Dedifferentiated amniotic fluid mesenchymal stem cell (primary cell): ENCODE results near the gene CCNC.

ENCODE experiments used
- DNase-seq: peaks from one replicate; pipeline ENCODE4 v3.0.0-alpha.2; 2016; ENCODE audit errors: extremely low spot score

The CCNC gene, protein sequence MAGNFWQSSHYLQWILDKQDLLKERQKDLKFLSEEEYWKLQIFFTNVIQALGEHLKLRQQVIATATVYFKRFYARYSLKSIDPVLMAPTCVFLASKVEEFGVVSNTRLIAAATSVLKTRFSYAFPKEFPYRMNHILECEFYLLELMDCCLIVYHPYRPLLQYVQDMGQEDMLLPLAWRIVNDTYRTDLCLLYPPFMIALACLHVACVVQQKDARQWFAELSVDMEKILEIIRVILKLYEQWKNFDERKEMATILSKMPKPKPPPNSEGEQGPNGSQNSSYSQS

DNA sequence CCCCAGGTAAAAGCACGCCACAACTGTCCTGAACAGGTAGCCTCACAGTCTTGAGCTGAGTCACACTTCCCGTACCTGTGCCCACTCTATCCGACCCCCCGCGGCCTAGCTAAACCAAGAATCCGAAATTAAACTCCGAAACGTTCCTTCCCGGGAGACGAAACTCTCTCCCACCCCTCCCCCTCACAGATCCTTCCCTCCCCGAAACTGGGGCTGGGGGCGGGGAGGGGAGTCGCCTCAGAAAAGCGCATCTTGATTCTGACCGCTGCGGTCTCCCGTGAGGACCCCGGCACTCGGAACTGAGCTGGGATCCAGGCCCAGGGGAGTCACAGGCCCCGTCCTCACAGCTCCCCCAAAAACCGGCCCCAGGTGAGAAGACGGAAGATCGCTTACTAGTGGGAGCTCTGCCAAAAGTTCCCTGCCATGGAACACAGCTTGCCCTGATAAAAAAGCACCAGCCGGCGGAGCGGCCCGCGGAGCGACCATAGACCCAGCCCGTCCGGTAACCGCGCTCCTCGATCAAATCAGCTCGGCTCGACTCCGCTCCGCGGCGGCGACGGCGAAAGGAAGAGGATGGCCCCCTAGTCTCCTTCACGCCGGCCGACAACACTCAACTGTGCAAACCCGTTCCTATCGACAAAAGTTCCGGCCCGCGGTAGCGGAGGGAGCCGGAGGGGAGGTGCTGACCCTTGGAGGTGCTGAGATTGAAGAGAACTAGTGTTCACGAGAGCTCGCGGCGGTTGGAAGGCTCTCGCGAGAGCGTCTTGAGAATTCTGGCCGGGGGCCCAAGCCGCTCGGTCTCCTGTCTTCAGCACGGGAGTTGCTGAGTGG is at the start of gene CCNC:
Gene CCNC (minus strand): TSS at position 558 of the 831 bp plus-strand sequence. CDS start 133 bp downstream, at position 425.
- DNase-seq: peak; percentile 96

- DNase-seq: no peak
These were observed 48.7 kb upstream of the CCNC start for GRCh38 chr6:99617131-99617530.

DNA sequence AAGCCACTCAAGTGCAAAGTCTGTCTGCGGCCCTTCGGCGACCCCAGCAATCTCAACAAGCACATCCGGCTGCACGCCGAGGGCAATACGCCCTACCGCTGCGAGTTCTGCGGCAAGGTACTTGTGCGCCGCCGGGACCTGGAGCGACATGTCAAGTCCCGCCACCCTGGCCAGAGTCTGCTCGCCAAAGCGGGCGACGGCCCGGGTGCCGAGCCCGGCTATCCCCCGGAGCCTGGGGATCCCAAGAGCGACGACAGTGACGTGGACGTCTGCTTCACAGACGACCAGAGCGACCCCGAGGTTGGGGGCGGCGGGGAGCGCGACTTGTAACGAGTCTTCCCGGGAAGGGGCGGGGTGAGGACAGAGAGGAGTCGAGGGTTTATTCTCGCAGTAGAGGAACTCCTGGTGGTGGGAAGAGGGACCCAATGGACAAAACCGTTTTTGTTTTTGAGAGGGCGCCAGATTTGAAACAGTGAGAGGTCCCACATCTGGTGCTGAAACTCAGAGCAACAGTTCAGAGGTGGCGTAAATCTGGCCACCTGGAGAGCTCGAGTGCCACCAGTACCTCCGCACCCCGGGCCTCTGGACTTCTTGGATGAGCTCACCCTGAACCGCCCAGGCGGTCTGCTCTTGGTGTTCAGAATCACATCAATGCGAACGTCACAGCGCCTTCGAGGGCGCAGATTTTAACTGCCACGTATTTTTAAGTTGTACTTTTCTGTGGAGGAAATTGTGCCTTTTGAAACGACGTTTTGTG is 46.1 kb upstream of the CCNC start:
- no peak for DNase-seq

GRCh38 chr6:99613705-99614429 is 45.4 kb upstream of the CCNC start:
- DNase-seq: no peak

DNA sequence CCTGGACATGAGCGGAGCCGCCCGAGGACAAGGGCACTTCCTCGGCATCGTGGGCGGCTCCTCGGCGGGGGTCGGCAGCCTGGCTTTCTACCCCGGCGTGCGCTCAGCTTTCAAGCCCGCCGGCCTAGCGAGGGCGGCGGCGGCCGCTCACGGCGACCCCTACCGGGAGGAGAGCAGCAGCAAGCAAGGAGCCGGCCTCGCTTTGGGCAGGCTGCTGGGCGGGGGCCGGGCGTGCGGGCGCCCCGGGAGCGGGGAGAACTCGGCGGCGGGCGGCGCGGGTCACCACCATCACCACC is 44.9 kb upstream of the CCNC start:
- no peak for DNase-seq

DNA sequence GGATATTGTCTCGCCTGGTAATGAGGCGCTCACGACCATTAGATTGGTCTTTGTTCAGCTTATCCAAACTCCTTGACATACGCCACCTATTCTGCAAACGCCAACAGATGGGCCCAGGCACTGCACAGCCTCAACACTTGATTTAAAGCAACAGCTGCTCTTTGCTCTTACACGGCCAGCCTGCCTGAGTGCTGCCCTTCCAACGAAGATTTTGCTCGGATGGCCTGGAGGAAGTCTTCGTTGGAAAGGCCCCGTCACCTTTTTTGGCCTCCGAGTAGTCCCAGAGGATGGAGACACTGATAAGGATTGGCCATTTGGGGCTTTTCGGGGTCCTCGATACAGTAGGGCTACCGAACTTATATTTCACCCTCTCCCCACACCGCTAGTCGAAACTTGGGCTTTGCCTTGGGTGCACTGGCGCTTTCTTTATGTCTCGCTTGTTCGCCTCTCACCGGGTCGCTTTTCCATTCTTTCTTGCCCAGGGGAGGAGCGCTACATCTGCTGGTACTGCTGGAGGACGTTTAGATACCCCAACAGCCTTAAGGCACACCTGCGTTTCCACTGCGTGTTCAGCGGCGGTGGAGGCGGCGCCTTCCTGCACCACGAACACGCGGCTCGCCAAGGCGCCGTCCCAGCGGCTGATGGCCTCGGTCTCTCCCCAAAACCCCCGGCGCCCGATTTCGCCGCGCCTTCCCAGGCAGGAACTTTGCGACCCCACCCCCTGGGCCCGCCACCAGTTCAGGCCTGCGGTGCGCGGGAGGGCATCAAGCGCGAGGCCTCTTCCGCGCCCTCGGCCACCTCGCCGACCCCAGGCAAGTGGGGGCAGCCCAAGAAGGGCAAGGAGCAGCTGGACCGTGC is 44.3 kb upstream of the CCNC start:
- DNase-seq: no peak

- no peak for DNase-seq
These were observed 42.7 kb upstream of the CCNC start for GRCh38 chr6:99611148-99611547.

DNA sequence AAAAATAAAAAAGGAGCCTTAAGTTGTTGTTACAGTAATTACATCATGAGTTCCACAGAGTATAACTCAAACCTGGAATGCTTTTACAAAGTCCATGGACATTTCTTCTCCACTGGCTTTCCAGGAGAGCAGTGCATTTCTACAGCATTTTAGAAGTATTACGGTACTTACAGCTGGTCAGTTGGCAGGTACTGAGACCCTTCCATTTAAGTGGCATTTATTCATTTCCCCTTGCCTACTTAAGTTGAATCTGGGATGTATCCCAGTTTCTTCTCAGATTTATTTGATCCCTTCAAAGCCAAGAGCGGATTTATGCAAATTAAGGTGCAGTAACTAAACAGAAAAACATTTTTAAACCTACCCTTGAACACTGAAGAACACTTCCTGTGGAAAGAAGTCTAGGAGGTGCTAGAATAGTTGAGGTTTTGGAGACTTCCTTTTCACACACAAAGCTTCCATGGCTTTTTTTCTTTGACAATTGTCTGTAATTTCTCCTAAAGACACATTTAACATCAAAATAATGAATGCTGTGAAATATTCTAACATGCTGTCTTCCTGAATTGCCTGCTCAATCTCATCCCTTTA is 41.5 kb upstream of the CCNC start:
- no peak for DNase-seq

DNA sequence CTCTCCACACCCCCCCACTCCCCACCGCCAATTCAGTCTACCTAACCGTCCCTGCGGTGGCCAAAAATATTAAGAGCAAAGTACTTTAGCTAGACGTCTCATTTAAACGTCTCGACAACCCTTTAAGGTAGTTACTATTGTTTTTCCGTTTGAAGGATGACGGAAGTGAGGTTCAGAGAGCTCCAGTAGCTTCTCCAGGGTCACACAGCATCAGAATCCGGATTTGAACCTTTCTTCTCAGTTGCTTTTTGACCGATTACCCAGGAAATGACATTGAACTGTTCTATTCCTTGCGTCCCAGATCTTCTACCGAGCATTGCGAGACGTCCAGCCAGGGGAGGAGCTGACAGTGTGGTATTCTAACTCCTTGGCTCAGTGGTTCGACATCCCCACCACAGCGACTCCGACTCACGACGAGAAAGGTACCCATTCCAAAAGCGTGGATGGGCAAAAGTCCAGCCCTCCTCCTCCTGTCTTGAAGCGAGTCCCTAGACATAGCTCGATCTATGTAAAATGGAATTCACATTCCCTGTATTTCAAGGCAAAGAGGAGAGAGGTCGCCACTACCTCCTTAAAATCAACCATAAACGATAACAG is 40.5 kb upstream of the CCNC start:
- DNase-seq: no peak

DNA sequence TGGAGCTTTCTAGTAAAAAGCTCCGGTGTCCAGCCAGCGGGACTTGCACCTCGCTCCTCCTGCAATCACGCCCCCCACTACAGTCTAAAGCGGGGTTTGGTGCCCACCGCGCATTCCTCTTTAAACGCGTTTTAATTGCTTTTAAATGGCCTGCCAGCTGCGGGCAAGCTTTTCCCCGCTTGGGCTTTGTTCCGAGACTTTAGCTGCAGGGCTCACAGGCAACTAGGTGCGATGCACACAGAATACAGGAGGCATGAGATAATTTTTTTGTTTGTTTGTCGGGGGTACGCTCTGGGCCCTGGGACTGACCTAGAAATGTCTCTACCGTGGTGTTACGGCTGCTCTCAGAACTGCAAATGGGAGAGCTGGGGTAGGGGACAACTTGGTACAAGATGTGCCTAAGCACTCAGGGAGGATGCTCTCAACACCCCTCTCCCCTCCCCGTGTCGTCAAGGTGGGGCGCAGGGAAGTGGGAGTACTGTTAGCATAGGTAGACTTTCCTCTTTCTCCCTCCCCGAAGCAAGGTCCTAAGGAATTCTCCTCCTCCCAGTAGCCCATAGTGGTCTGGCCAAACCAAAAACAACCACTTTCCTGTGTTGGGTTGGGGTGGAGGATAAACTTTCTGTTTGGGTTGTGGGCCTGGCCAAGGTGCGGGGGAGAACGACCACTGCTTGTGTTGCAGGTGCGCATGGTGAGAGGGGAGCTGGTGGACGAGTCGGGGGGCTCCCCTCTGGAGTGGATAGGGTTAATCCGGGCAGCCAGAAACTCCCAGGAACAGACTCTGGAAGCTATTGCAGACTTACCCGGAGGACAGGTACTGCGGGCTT is 39.8 kb upstream of the CCNC start:
- no peak for DNase-seq

- no peak for DNase-seq
These were observed 39.1 kb upstream of the CCNC start for GRCh38 chr6:99607416-99608036.

DNA sequence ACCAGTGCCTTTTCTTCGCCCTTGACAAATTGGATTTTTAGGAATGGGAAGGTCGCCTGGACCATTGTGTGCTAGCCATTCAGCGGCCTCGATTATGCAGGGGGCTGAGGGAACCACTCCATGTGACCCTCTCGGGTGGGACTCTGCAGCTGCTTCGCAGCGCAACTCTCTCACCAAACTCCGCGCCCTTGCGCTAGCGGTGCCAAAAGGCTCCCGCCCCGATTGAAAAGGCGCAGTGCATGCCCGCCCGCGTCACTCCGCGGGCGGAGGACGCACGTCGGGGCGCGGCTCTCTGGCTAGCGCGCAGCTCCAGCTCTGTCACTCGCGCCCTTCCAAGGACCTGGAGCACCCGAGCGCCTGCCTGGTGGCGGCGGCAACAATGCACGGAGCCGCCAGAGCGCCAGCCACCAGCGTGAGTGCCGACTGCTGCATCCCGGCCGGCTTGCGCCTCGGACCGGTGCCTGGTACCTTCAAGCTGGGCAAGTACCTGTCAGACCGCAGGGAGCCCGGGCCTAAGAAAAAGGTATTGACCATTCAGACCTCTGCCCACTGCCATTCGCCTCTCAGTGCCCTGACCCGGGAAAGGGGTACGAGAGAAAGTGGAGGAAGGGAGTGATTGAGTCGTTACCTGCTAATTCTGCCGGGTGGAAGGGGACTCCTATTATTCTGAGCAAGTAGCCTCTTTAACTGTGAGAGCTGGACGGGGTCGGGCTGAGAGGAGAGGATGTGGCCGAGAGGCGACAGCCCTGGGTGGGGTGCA is 38.4 kb upstream of the CCNC start, which contains the start of gene PRDM13:
Gene PRDM13 (plus strand): TSS at position 178 of the 760 bp plus-strand sequence. CDS start 202 bp downstream, at position 380.
- no peak for DNase-seq

DNA sequence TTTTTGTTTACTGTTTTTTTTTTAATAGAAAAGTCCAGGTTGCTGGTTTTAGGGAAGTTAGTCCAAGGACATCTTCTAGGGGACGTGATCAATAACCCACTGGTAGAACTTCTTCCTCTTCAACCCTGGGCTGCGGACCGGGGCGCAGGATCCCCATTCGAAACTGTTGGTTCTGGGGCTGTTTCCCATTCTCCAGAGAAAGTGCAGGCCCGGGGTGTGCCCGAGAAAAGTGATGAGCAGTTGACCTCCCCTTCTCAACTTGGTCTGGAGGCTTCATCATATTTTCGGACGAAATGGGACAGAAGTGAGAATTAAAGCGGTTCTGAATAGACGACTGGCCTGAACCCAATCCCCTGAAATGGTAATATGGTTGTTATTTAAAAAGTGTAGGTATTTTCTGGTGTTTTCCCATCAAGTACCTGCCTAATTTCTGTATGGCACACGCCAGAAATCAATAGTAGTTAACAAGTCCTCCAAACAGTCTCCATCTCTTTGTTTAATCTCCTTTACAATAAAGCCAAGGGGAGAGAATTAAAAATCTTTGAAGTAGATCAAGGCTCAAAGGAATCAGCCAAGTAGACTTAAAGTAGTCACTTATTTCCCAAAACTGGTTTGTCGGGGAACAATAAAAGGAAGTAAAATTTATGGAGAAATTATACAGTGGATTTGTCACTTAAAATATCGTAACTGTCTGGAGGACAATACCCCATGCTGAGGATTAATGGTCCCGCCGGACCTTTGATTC is 37.6 kb upstream of the CCNC start:
- no peak for DNase-seq

GRCh38 chr6:99605074-99605734 is 36.7 kb upstream of the CCNC start:
- no peak for DNase-seq

DNA sequence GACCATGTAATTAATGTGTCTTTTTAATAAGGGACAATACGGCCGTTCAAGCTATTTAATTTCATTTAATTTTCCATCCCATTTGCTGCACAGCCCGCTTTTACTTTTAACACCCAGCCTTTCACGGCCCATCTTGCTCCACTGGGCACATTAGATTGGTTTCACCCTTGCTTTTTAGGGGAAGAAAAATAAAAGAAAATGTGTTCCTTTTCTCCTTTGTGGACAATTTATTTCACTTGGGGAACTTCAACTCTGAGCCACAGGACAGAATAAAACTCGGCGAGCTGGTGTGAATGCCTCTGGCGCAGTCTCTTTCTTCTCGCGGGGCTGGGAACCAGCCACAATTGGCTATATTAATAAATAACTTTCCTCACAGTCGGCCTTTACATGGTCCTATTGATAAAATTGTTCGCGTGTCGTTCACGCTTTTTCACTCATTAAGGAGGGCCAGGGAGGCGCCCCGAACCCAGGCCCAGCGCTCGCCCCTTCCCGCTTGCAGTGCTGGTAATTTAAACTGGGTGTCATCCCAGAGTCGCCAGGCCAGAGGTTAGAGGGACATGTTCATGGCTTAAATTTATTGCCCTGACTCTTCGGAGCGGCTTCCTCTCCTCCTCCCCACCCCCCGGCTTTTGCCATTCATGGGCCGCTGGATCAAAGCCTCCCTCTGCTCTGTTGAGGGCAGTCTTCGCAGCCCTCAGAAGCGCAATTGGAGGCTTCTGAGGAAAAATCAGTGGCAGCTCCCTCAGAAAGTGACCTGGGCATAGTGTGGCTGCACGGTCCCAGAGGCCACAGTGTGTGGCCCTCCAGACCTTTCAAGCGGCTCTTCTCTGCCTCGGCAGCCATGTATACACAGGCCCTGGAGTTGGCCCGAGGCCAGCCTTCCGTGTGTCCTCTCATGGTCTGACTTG is 36.0 kb upstream of the CCNC start:
- DNase-seq: no peak
